ENCODE data around the gene FGF13. TPM values are rescaled to one million over a fixed set of nuclear protein-coding genes. Genes with fewer than 3 reads are reported as not detected.

Gene FGF13
- total RNA-seq, 1 donor from 2014 or later: 20.7 TPM

GRCh38 chrX:138669693-138670092, 41.8 kb downstream of the FGF13 start:
- no peak overlapping the region for H3K27ac Mint-ChIP-seq
- no peaks in the 10 kb centered on the region for H3K27me3 Mint-ChIP-seq
- no peak overlapping the region for H3K4me3 Mint-ChIP-seq (ENCODE audit: low read depth)
- no peak for TF ChIP-seq CTCF (IDR thresholded peaks at IDR 0.05; ENCODE audit: unreplicated experiment)
- no peak for DNase-seq (ENCODE audit: low spot score, unreplicated experiment)
- H3K9me3 Mint-ChIP-seq (ENCODE audit: low read depth): no peaks in the 10 kb centered on the region
- no peaks in the 10 kb centered on the region for H3K36me3 Mint-ChIP-seq (ENCODE audit: insufficient read depth)
- peaks cover 7% of the 10 kb centered on the region for H3K4me1 Mint-ChIP-seq (ENCODE audit: low read depth)

DNA sequence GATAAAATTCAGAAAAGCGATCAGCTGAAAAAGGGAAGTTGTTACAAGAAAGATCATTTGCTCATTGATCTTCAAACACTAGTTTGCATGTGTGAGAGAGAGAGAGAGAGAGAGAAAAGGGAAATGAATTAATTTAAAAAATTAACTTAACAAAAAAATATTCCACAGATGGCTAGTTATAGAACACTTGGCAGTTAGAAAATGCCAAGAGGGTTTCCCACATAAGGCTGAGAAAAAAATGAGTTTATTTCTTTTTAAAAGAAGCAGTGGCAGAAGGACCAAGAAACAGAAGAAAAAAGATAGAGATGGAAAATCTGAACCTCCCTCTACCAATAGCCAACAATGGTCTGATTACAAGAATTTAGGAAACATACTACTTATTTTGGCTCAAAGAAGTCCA, 47.1 kb downstream of the FGF13 start:
- Mint-ChIP-seq H3K27me3 (no peaks in the 10 kb centered on the region), H3K36me3 (ENCODE audit: insufficient read depth) (no peaks in the 10 kb centered on the region), H3K4me1 (ENCODE audit: low read depth) (peaks cover 7% of the 10 kb centered on the region), H3K4me3 (ENCODE audit: low read depth) (no peak overlapping the region), H3K27ac (no peak overlapping the region), H3K9me3 (ENCODE audit: low read depth) (no peaks in the 10 kb centered on the region)
- no peak for TF ChIP-seq CTCF (IDR thresholded peaks at IDR 0.05; ENCODE audit: unreplicated experiment)
- no peak for DNase-seq (ENCODE audit: low spot score, unreplicated experiment)

DNA sequence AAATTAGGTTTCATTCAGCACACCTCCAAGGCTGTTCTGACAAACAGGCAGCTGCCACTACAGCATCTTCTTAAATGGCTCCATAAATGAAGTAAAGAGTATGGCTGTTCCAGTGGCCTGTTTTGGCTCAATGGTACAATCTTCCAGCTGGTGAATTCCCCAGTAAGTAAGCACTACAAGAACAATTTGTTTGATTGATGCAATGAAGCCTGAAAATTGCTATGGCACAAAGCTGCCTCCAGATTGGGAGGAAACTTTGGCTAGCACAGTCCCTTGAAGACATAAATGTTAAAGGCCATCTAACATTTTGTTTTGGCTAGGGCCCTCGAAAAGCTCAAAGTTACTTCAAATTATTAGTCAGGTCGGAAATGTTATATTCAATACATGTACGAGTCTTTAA, 47.5 kb downstream of the FGF13 start:
- peaks cover 7% of the 10 kb centered on the region for H3K4me1 Mint-ChIP-seq (ENCODE audit: low read depth)
- H3K27ac Mint-ChIP-seq: no peak overlapping the region
- H3K4me3 Mint-ChIP-seq (ENCODE audit: low read depth): no peak overlapping the region
- no peaks in the 10 kb centered on the region for H3K9me3 Mint-ChIP-seq (ENCODE audit: low read depth)
- H3K36me3 Mint-ChIP-seq (ENCODE audit: insufficient read depth): no peaks in the 10 kb centered on the region
- no peak for TF ChIP-seq CTCF (IDR thresholded peaks at IDR 0.05; ENCODE audit: unreplicated experiment)
- H3K27me3 Mint-ChIP-seq: no peaks in the 10 kb centered on the region
- no peak for DNase-seq (ENCODE audit: low spot score, unreplicated experiment)

DNA sequence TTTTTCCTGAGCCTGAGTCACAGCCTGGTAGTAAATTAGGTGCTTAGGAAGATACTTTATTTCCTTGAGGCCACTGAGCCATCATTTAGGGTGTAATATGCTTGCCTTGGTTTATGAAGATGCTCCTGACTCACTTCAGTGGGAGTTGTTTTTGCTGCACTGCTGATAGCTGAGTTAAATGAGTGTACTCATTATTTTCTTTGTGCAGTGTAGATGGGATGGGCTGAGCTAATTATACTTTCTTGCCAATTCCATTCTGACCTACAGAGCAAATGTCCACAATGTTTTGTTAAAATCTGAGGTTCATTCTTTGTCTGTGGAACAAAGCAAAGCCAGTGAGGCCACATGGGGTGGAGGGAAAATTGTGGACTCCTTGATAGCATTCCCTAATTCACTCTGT, 60.0 kb downstream of the FGF13 start:
- H3K36me3 Mint-ChIP-seq (ENCODE audit: insufficient read depth): no peaks in the 10 kb centered on the region
- peaks cover 3% of the 10 kb centered on the region for H3K4me1 Mint-ChIP-seq (ENCODE audit: low read depth)
- TF ChIP-seq CTCF (IDR thresholded peaks at IDR 0.05; ENCODE audit: unreplicated experiment): no peak
- no peaks in the 10 kb centered on the region for H3K9me3 Mint-ChIP-seq (ENCODE audit: low read depth)
- H3K4me3 Mint-ChIP-seq (ENCODE audit: low read depth): no peak overlapping the region
- DNase-seq (ENCODE audit: low spot score, unreplicated experiment): no peak
- H3K27me3 Mint-ChIP-seq: no peaks in the 10 kb centered on the region
- H3K27ac Mint-ChIP-seq: no peak overlapping the region

DNA sequence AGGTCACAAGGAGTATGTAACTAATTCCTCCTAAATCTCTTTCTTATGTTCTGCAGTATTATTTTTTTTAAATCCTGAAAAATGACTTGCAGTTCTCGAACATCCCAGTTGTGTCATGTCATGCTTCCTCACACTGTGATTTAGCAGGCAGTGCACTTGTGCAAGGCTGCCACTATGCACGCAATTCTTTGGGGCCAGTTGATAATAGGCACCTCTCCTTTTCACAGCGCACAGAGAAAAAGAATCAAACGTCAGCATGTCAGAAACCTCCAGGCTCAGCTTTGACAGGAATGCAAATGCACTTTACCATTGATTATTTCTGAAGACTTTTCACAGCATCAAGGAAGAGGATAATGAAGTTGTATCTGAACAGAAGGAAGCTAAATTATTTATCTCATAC, 62.9 kb downstream of the FGF13 start:
- H3K4me3 Mint-ChIP-seq (ENCODE audit: low read depth): no peak overlapping the region
- H3K27me3 Mint-ChIP-seq: no peaks in the 10 kb centered on the region
- H3K36me3 Mint-ChIP-seq (ENCODE audit: insufficient read depth): no peaks in the 10 kb centered on the region
- DNase-seq (ENCODE audit: low spot score, unreplicated experiment): no peak
- no peak overlapping the region for H3K27ac Mint-ChIP-seq
- H3K4me1 Mint-ChIP-seq (ENCODE audit: low read depth): peaks cover 3% of the 10 kb centered on the region
- no peak for TF ChIP-seq CTCF (IDR thresholded peaks at IDR 0.05; ENCODE audit: unreplicated experiment)
- H3K9me3 Mint-ChIP-seq (ENCODE audit: low read depth): no peaks in the 10 kb centered on the region
